Activated CD4-positive, CD25-positive, alpha-beta regulatory T cell treated with anti-CD3 and anti-CD28 coated beads, Interleukin-2, amount 50 U/mL, for 16 hours (primary cell): ENCODE data around the gene CGAS.
"Not testable (repeated sequence)": the region's sequence is repeated elsewhere in the genome, so short reads cannot be mapped to it uniquely, and the experiment has no call there.

Source experiments
- DNase-seq: peaks from one replicate; pipeline ENCODE4 v3.0.0-alpha.2; 2020; ENCODE audit warnings: low read depth, low spot score

Gene CGAS

DNA sequence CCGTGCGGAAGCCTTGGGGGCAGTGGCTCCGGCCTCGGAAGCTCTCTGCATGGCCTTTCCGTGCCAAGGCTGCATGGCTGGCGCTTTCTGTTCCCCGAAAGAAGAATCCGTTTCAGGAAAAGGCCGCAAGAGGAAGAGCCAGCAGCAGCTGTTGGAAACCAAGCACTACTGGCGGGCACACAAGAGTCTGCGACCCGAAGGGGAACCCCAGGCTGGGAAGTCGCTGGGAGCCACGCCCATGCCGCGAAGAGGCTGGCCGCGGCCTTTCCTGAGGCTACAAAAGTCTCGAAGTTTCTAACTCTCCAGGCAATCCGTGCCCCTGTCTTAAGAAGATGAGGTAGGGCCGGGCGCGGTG, at the start of gene CGAS:
Gene CGAS, minus strand, starts transcription at position 191 of the 355 bp plus-strand sequence. Its CDS starts 116 bp downstream, at position 75.
- peak; percentile 56 for DNase-seq

GRCh38 chr6:73497915-73498314, 45.8 kb upstream of the CGAS start:
- no peak for DNase-seq

GRCh38 chr6:73491377-73491776, 39.3 kb upstream of the CGAS start:
- no peak for DNase-seq

DNA sequence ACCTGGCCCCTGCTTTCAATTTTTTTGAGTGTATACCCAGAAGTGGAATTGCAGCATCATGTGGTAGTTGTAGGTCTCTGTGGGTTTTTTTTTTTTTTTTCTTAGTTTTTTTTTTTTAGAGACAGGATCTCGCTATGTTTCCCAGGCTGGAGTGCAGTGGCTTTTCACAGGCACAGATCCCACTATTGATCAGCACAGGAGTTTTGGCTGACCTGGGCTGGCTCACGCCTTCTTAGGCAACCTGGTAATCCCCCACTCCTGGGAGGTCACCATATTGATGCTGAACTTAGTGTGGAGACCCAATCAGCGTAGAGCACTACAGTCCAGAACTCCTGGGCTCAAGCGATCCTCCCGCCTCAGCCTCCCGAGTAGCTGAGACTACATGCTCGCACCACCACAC, 35.4 kb upstream of the CGAS start:
- DNase-seq: no peak

DNA sequence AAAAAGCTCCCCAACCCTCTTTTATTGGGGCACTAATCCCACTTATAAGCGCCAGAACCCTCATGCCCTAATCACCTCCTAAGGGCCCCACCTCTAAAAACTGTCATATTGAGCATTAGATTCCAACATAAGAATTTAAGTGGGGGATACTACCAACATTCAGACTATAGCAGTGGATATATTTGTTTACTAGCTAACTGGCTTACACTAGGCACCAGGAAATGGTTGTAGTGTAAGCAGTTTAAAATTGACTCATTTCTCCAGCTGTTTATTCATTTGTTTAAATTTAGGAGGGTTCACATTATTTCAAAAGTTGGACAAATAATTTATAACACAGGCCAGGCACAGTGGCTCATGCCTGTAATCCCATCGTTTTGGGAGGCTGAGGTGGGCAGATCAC, 32.3 kb upstream of the CGAS start:
- DNase-seq: no peak

DNA sequence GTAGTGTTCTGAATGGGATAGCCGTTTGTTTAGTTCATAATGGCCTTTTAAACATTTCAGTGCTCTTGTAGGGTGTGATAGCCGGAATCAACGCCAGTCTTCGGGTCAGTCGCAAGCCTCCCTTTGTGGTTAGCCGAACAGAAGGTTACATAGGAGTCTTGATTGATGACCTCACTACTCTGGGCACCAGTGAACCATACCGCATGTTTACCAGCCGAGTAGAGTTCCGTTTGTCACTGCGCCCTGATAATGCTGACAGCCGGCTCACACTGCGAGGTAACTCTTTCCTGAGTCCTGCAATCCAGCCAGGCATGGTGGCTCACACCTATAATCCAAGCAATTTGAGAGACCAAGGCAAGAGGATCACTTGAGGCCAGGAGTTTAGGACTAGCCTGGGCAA, 29.9 kb upstream of the CGAS start:
- no peak for DNase-seq

- no peak for DNase-seq
These were observed 25.3 kb upstream of the CGAS start for GRCh38 chr6:73477407-73477806.

DNA sequence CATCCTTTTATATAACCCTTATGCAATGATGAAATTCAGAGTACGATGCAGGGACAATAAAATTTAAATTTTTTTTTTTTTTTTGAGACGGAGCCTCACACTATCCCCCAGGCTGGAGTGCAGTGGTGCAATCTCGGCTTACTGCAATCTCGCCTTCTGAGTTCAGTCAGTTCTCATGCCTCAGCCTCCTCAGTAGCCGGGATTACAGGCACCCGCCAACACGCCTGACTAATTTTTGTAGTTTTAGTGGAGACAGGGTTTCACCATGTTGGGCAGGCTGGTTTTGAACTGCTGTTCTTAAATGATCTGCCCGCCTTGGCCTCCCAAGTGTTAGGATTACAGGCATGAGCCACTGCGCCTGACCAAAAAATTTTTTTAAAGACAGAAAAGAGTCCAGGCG, 24.6 kb upstream of the CGAS start:
- DNase-seq: no peak

GRCh38 chr6:73471686-73472290, 19.7 kb upstream of the CGAS start:
- DNase-seq: no peak

DNA sequence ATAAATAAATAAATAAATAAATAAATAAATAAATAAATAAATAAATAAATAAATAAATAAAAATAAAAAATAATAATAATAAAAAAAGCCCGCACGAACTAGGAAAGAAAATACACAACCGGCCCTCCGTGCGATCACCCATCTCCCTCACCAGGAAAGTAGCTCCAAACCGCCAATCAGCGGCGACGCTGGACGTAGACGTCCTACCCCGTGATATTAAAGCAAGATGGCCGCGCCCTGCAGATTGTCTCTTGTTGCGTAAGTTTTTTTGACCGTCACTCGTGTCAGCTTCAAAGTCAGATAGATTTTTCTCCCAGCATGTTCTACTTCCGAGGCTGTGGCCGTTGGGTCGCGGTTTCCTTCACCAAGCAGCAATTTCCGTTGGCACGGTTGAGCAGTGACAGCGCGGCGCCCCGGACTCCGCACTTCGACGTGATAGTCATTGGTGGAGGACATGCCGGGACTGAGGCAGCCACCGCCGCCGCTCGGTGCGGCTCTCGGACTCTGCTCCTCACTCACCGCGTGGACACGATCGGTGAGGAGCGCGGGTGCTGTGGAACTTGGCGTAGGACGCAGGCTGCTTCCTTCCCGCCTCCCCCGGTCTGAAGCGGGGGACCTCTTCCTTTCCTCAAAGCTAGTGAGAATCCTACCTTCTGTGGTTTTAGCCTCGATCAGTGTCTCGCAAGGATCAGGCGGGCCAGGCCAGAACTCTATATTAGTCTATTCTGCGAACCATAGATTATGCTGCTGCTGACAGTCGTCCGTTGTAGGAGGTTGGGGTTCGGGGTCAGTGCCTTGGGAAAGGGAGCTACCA, 9.6 kb upstream of the CGAS start, which contains the start of gene MTO1:
Gene MTO1, plus strand, starts transcription at position 201 of the 814 bp plus-strand sequence. Its CDS starts 118 bp downstream, at position 319.
- peak; percentile 73 for DNase-seq

DNA sequence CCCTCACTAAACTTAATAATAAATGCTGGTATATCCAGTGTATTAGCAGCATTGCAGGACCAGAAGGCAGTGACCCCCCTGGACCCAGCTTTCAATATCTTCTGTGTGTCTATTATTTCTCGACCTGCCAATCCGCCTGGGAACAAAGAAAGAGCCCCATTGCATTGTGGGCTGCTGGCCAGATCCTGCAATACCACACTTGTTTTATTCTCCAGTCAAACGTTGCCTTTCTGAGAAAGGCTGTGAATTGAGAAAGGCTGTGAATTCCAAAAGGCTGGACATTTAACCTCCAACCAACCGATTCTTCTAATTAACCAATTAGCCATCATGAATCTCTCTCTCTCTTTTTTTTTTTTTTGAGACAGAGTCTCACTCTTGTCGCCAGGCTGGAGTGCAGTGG, 8.0 kb upstream of the CGAS start:
- DNase-seq: no peak

GRCh38 chr6:73459474-73459873, 7.4 kb upstream of the CGAS start:
- not testable (repeated sequence) for DNase-seq

GRCh38 chr6:73455865-73456629, 4.0 kb upstream of the CGAS start:
- no peak for DNase-seq

DNA sequence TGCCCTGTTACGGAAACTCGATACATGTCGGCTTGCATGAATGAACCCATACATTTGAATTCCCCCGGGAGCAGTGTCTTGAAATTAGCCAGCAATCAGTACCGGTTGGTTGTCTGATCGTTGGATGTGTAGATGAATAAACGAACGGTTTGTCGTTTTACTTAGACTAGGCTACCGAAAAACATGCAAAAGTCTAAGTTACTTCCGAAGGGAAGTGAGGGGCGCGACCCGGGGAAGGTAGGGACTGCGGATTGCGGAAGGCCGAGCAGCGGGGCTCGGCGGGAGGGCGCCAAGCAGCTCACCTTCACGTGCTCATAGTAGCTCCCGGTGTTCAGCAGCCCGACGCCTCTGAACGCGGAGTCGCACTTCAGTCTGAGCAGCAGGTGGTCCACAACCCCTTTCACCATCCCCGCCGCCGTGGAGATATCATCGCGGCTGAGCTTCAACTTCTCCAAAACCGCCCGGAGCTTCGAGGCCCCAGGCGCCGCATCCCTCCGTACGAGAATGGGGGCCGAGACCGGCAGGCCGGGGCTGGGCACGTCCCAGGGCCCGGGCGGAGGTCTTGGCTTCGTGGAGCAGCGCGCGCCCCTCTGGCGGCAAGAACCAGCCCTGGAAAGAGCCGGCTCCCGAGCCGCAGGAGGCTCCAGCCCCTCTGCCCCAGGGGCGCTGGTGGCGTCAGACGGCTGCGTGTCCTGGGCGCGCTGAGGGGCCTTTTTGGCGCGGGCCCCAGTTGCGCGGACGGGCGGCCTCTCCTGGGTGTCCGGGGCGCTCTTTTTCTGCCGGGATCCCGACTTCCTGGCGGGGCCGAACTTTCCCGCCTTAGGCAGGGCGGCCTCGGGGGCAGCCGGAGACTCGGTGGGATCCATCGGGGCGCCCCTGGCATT, 632 bp downstream of the CGAS start:
- peak; percentile 14 for DNase-seq

- DNase-seq: no peak
These were observed 8.5 kb downstream of the CGAS start for GRCh38 chr6:73443555-73443954.

- DNase-seq: no peak
These were observed 16.9 kb downstream of the CGAS start for GRCh38 chr6:73435236-73435635.

GRCh38 chr6:73421534-73421933, 30.6 kb downstream of the CGAS start:
- DNase-seq: no peak

- DNase-seq: no peak
These were observed 33.9 kb downstream of the CGAS start for GRCh38 chr6:73418081-73418741.

GRCh38 chr6:73413102-73413501, 39.0 kb downstream of the CGAS start:
- no peak for DNase-seq

DNA sequence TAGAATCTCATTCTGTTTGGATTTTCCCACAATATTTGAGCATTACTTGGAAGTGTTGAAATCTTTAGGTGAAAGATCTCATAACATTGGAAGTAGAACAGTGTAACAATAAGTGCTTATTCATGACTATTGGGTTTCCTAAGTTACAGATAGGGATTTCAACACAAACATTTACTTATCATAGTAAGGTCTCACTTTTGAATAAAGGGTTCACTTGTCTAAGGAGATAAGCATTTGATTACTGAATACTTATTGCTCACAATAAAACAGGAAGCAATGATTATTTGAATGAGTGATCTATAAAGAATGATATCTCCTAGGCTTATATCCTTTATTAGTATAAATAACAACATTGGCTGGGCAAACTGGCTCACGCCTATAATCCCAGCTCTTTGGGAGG, 42.7 kb downstream of the CGAS start:
- DNase-seq: no peak

DNA sequence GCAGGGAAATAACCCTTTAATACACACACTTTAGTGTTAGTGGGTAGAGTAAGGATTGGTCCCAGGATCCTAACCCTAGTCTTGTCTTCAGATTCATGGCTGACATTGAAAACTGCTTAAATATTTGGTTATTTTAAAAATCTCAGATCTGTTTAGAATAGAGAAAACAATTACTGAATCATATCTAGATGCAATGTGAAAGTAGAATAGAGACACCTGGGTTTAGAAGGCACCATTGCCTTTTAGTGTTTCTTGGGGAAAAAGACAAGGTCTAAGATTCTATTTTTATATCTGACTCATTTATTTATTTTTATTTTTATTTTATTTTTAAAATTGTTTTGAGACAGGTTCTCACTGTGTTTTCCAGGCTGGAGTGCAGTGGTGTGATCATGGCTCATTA, 51.4 kb downstream of the CGAS start:
- no peak for DNase-seq
